ENCODE results near the gene GNPTAB. TPM values are rescaled to one million over a fixed set of nuclear protein-coding genes. Genes with fewer than 3 reads are reported as not detected.

Gene GNPTAB
- total and polyA plus RNA-seq, 2 of the 8 experiments (the other 6 are each of a cell fraction or from before 2014, with no cell fraction given), result 21.5 to 51.3 TPM

- TF ChIP-seq ATF3 (IDR thresholded peaks at IDR 0.05; ENCODE audit: insufficient read depth, low read depth, low read length), result no peak
- no peak for TF ChIP-seq SIX5 (IDR thresholded peaks at IDR 0.05; ENCODE audit: low read depth, low read length)
- TF ChIP-seq RFX5 (IDR thresholded peaks at IDR 0.05; ENCODE audit: borderline replicate concordance, low read depth, low read length), result no peak
- TF ChIP-seq CTCF (IDR thresholded peaks at IDR 0.05; ENCODE audit: control extremely low read depth in 1 of 3, insufficient read depth in 1 of 3, low read depth in 1 of 3, low read length in 3 of 3), result no peak
- TF ChIP-seq, protein P1, sequence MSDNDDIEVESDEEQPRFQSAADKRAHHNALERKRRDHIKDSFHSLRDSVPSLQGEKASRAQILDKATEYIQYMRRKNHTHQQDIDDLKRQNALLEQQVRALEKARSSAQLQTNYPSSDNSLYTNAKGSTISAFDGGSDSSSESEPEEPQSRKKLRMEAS (IDR thresholded peaks at IDR 0.05), result no peak
Measured at GRCh38 chr12:101795013-101795412, 35.7 kb downstream of the GNPTAB start (continued).
